CD1c-positive myeloid dendritic cell (primary cell): ENCODE measurements around the gene KIF26B.

Experiments used
- DNase-seq: peaks from one replicate; pipeline ENCODE4 v3.0.0-alpha.2; 2016; ENCODE audit errors: extremely low spot score

The KIF26B gene

GRCh38 chr1:245241526-245242130, 86.8 kb downstream of the KIF26B start:
- DNase-seq, result no peak

GRCh38 chr1:245242989-245243388, 88.2 kb downstream of the KIF26B start:
- no peak for DNase-seq

GRCh38 chr1:245245021-245245667, 90.4 kb downstream of the KIF26B start:
- DNase-seq, result no peak

GRCh38 chr1:245246433-245246832, 91.6 kb downstream of the KIF26B start:
- DNase-seq, result no peak

- no peak for DNase-seq
These were observed 92.6 kb downstream of the KIF26B start for GRCh38 chr1:245247356-245247755.

- no peak for DNase-seq
These were observed 93.0 kb downstream of the KIF26B start for GRCh38 chr1:245247801-245248200.

GRCh38 chr1:245248231-245248731, 93.5 kb downstream of the KIF26B start:
- DNase-seq, result no peak

DNA sequence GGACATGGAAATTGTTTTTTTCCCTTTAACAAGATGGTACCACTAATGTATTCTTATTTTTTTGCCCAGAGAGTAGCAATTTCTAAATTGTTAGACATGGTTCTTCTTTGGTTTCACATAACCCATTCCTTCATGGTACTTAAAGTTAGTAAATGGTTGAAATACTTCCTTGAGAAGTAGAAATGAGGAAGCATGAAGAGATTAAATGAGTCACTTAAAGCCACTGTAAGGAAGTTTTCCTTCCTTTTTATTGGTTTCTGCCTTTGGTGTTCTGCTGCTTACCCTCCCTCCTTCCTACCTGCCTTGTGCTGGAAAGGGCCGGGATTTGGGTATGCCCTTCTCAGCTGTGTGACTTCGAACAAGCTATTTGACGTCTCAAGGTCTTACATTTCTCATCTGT, 101.0 kb downstream of the KIF26B start:
- peak; percentile 48 for DNase-seq

DNA sequence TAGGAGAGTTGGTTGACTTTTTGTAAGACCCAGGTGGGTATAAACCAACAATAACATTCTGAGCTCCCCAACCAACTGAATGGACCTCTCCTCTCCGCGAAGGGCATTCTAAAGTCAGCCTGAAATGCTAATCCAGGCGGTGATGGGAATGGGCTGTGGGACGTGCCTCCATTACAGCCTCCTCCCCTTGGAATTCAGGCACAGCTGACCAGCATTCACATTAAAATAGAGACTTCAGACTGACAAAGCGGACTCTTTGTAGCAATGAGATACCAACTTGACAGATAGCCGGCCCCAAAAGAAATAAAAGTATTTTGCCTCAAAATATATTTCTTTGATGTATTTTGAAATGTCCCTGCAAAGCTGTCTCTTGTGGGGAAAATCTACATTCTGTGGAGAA, 101.7 kb downstream of the KIF26B start:
- no peak for DNase-seq

DNA sequence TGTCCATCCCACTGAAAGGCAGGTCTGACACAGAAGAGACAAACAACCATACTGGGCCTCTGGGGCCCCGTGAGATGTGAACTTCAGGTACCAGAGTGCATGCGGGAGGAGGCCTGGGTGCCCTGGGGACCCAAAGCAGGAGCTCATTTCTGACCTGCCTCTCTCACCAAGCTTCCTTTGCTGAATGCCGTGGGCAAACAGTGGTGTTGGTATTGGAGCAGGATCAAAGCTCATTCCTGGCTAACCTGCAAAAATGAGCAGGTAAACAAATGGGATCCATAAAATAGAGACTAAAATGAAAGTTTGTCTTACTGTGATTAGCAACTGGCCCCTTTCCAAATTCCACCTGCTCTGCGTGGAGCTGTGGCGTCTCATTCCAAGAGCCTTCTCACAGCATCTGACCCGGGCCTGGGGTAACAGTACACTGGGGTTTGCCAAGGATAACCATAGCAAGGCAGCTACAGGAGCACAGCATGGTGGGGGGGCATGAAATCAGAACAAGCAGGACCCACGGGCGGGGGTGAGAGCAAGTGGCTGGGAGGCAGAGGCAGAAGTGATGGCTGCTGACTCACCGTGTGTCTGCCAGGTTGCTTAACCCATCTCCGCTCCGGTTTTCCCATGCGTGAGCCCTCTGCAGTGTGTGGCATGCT, 103.6 kb downstream of the KIF26B start:
- peak; percentile 23 for DNase-seq

- DNase-seq, result no peak
These were observed 105.5 kb downstream of the KIF26B start for GRCh38 chr1:245260110-245260882.

DNA sequence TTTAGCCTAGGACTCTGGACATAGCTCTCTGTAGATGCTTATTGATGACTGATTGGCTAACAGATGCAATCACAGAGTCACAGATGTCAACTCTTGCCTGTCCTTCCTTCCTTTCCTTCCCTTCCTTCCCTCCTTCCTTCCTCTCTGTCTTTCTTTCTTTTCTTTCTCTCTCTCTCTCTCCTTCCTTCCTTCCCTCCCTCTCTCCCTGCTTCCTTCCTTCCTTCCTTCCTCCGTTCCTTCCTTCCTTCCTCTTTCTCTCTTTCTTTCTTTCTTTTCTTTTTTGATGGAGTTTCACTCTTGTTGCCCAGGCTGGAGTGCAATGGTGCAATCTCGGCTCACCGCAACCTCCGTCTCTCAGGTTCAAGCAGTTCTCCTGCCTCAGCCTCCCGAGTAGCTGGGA, 106.1 kb downstream of the KIF26B start:
- no peak for DNase-seq

DNA sequence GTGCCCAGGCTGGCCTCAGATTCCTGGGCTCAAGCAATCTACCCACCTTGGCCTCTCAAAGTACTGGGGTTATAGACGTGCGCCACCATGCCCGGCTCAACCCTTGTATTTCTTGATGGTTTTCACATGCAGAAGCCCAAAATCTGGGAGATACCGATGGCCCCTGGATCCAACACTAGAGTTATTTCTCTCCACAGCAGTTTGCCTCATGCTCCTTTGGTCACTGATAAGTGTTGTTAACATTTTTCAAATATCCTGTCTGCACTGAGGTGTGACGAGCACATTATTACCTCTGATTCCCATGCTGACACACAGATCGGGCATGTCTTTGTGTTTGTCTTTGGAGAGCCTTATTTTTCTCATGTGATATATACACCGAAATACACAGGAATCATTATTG, 107.0 kb downstream of the KIF26B start:
- no peak for DNase-seq

- no peak for DNase-seq
These were observed 108.8 kb downstream of the KIF26B start for GRCh38 chr1:245263529-245264095.

DNA sequence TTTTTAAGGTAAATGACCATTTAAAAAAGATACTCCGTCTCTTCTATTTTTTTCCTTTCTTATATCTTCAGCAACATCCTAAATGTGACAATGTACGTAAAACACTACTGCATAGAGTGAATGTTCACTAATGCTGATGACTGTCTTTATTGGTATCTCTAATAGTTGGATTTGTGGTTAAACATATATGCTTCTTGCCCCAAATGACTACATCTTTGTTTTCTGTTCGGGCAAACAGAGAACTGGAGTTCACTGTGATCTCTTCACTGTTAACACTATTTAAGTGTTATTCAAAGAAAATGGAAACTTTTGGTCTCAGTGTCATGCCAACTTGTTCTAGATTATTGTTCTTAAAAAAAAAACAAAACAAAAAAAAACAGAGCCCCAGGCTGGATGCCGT, 109.4 kb downstream of the KIF26B start:
- DNase-seq, result no peak

DNA sequence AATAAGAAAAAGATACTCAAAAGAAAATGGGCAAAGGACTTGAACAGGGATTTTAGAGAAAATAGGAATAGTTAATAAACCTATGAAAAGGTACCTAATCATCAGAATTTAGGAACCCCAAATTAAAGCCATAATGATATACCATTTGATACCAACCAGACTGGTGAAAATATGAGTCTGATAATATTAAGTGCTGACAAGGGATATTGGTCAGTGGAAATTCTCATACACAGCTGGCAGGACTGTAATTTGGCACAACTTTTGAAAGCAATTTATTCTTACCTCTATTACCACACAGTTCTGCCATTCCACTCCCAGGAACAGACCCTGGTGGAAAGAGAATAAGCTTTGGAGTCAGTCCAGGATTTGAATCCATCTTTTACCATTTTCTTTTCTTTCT, 111.3 kb downstream of the KIF26B start:
- DNase-seq, result no peak

DNA sequence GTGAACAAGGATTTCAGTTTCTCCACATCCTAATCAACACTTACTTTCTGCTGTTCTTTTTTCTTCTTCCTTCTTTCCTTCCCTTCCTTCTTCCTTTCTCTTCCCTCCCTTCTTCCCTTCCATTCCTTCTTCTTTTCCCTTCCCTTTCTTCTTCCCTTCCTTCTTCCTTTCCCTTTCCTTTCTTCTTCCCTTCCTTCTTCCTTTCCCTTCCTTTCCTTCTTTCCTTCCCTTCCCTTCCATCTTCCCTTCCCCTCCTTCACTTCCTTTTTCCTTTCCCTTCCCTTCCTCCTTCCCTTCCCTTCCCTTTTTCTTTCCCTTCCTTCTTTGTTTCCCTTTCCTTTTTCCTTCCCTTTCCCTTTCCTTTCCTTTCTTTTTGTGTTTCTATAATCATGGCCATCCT, 115.3 kb downstream of the KIF26B start:
- no peak for DNase-seq

GRCh38 chr1:245270972-245271371, 116.2 kb downstream of the KIF26B start:
- no peak for DNase-seq

DNA sequence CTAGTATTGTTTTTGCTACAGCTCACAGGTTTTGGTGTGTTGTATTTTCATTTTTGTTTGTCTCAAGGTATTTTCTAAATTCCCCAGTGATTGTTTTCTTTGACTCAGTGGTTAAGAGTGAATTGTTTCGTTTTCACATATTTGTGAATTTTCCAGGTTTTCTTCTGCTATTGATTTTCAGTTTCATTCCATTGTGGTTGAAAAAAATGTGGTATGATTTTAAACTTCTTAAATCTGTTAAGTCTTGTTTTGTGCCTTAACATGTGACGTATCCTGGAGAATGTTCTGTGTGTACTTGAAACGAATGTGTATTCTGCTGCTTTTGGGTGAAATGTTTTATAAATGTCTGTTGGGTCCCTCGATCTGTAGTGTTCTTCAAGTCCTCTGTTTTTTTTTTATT, 117.9 kb downstream of the KIF26B start:
- no peak for DNase-seq

DNA sequence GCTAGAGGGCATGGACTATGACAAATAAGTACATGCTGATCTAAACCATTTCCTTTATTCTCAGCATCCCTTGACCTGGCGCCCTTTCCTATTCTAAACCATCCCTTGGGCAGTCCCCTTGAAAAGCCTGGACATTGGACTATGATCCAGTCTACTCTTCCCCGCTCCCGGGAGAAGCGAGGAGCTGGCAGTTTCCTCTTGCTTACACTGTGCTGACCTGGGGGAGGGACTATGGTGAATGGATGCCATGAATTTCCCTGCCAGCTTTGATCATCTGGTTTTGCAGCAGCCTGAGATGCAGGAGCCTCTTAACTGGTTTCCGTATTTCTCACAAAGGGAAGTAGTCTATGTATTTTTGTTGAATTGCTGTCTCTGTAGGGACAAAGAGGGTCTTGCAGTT, 121.7 kb downstream of the KIF26B start:
- DNase-seq, result peak; percentile 7

- DNase-seq, result no peak
These were observed 122.5 kb downstream of the KIF26B start for GRCh38 chr1:245277276-245277675.

GRCh38 chr1:245278846-245279245, 124.1 kb downstream of the KIF26B start:
- no peak for DNase-seq
